Measurements from ENCODE around the gene KATNB1.

KATNB1 gene

GRCh38 chr16:57753448-57754353, 18.1 kb downstream of the KATNB1 start:
- TF ChIP-seq, protein P1, sequence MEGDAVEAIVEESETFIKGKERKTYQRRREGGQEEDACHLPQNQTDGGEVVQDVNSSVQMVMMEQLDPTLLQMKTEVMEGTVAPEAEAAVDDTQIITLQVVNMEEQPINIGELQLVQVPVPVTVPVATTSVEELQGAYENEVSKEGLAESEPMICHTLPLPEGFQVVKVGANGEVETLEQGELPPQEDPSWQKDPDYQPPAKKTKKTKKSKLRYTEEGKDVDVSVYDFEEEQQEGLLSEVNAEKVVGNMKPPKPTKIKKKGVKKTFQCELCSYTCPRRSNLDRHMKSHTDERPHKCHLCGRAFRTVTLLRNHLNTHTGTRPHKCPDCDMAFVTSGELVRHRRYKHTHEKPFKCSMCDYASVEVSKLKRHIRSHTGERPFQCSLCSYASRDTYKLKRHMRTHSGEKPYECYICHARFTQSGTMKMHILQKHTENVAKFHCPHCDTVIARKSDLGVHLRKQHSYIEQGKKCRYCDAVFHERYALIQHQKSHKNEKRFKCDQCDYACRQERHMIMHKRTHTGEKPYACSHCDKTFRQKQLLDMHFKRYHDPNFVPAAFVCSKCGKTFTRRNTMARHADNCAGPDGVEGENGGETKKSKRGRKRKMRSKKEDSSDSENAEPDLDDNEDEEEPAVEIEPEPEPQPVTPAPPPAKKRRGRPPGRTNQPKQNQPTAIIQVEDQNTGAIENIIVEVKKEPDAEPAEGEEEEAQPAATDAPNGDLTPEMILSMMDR (IDR thresholded peaks at IDR 0.05; ENCODE audit: borderline replicate concordance, insufficient read depth, low read depth, low read length): no peak
- no peak overlapping the region for H3K4me3 ChIP-seq (ENCODE audit: low read depth, low read length)

- H3K4me3 ChIP-seq (ENCODE audit: low read depth, low read length): no peak overlapping the region
- TF ChIP-seq, protein P1 (IDR thresholded peaks at IDR 0.05; ENCODE audit: borderline replicate concordance, insufficient read depth, low read depth, low read length): no peak
Measured at GRCh38 chr16:57754354-57755060, 18.9 kb downstream of the KATNB1 start.

DNA sequence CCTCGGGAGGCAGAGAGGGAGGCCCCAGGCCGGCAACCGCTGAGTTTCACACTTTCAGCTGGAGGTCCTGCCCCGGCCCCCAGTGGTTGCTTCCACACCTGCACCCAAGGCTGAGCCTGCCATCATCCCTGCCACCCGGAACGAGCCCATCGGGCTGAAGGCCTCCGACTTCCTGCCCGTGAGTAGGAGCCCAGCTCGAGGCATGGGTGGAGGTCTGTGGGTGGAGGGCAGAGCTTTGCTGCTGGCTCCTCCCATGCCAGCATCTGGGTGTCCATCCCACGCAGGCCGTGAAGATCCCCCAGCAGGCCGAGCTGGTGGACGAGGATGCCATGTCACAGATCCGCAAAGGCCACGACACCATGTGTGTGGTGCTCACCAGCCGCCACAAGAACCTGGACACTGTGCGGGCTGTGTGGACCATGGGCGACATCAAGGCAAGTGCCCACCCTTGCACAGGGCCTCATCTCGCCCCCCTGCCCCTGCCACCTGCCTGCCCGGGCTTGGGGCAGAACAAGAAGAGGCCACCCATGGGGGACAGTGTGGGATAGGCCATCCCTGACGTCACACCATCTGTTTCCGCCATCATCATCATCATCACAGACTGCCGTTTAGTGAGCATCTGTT, 19.6 kb downstream of the KATNB1 start:
- TF ChIP-seq, protein P1 (IDR thresholded peaks at IDR 0.05; ENCODE audit: borderline replicate concordance, insufficient read depth, low read depth, low read length): peak; percentile 19; the same call in 1 of the 2 replicates
- H3K4me3 ChIP-seq (ENCODE audit: low read depth, low read length): no peak overlapping the region

DNA sequence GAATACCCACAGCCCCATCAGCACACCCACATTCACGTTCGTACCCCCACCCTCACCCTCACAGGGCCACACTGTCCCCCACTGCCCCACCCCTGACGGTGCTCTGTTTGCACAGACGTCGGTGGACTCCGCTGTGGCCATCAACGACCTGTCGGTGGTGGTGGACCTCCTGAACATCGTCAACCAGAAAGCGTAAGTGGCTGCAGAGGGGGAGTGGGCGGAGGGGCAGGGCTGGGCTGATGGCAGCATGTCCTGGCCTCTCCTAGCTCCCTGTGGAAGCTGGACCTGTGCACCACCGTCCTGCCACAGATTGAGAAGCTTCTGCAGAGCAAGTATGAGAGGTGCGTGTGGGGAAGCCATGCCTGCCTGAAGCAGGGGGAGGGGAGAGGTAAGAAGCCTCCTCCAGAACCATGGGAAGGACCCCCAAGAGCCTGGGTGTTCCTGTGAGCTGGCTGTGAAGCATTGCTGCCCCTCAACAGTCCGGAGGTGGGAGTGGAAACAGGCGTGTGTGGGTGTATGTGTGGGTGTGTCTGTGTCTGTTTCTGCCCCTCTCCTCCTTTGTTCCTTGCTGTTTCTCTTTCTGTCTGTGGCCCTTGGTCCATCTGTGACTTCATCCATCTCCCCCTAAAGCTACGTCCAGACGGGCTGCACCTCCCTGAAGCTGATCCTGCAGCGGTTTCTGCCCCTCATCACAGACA, 20.3 kb downstream of the KATNB1 start:
- TF ChIP-seq, protein P1 (IDR thresholded peaks at IDR 0.05; ENCODE audit: borderline replicate concordance, insufficient read depth, low read depth, low read length): no peak
- H3K4me3 ChIP-seq (ENCODE audit: low read depth, low read length): no peak overlapping the region

- no peak overlapping the region for H3K4me3 ChIP-seq (ENCODE audit: low read depth, low read length)
- TF ChIP-seq, protein P1 (IDR thresholded peaks at IDR 0.05; ENCODE audit: borderline replicate concordance, insufficient read depth, low read depth, low read length): no peak
Measured at GRCh38 chr16:57756424-57757325, 21.1 kb downstream of the KATNB1 start.

DNA sequence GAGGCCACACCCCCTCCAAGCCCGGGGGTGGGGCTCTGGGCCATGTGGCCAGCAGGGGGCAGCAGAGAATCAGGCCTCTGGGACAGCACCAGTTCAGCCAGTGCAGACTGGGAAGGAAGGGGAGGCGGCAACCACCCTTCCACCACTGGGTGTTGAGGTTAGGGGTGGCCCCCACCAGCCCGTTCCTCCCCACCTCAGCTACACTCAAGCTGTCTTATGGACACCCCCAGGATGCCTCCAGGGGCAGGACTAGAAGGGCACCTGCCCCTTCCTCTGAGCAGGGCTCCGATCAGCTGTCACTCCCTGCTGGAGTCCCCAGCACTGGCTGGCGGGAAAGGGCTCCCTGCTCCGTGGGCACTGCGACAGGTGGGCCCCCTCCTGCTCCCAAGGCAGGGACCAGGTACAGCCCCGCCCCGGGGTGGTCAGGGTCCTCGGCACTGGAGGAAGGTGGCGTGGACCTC, 21.8 kb downstream of the KATNB1 start:
- TF ChIP-seq, protein P1 (IDR thresholded peaks at IDR 0.05; ENCODE audit: borderline replicate concordance, insufficient read depth, low read depth, low read length): peak; percentile 97
- no peak overlapping the region for H3K4me3 ChIP-seq (ENCODE audit: low read depth, low read length)
